Tibial artery (tissue), 4 donors: Measurements from ENCODE around the gene FUNDC2.

Experiments used
- DNase-seq, 2 donors: peaks; one replicate each; pipeline ENCODE4 v3.0.0-alpha.2; 2019
- H3K27ac ChIP-seq, 2 donors: fragments of 200-600 bp; sonication (generic) in 1 of 2; 1 replicate in 1 of 2; 2 replicates in 1 of 2; pipeline ENCODE4 v1.5.1; 2018 to 2019; ENCODE audit warnings: mild to moderate bottlenecking in 1 of 2
- H3K27me3 ChIP-seq, 2 donors: fragments of 200-600 bp; sonication (generic) in 1 of 2; one replicate each; pipeline versions ENCODE4 v1.5.1 to v1.6.0; 2016 to 2019
- H3K36me3 ChIP-seq, 3 donors: fragments of 200-600 bp; sonication (generic) in 2 of 3; one replicate each; pipeline ENCODE4 v1.5.1; 2016 to 2019; ENCODE audit warnings: mild to moderate bottlenecking in 2 of 3
- H3K4me1 ChIP-seq, 4 donors: fragments of 200-600 bp; sonication (generic) in 2 of 4; 1 replicate in 3 of 4; 2 replicates in 1 of 4; pipeline ENCODE4 v1.5.1; 2016 to 2019
- H3K4me3 ChIP-seq, 2 donors: fragments of 200-600 bp; sonication (generic) in 1 of 2; 1 replicate in 1 of 2; 2 replicates in 1 of 2; pipeline ENCODE4 v1.5.1; 2018 to 2019; ENCODE audit warnings: mild to moderate bottlenecking in 2 of 2
- H3K9me3 ChIP-seq, 3 donors: fragments of 200-600 bp; sonication (generic) in 1 of 3; one replicate each; pipeline ENCODE4 v1.5.1; 2016 to 2019
- intact Hi-C: fragments of 100-400 bp; cut with DNase I; formaldehyde crosslinking; loops from one replicate; pipeline ENCODE4 v1.15.0; 2023; ENCODE audit warnings: low total_unique reads
- TF ChIP-seq, protein P1 (sequence below), 2 experiments: fragments of 200-600 bp in 1 of 2; fragments of 450-650 bp in 1 of 2; IDR thresholded peaks; one replicate each; pipeline ENCODE4 v1.5.1; 2017 to 2019; ENCODE audit warnings: antibody characterized with exemption in 2 of 2, mild to moderate bottlenecking in 1 of 2, moderate library complexity in 1 of 2

FUNDC2 gene

DNA sequence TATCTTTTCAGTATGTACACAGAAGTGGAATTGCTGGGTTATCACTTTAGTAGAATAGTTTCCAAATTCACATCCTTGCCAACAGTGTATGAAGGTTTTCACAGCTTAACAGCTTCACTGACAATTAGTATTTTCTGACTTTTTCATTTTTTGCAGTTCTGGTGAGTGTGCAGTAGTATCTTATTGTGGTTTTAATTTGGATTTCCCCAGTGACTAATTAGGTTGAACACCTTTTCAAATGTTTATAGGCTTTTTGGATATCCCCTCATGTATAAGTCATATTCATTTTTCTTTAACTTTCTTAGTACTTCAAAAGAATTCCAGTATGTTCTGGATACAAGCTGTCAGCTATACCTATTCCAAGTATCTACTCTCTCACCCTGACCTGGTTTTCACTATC is 81.8 kb downstream of the FUNDC2 start:
- Histone ChIP-seq H3K9me3 (no peaks in the 10 kb centered on the region), H3K4me1 (no peaks in the 10 kb centered on the region), H3K4me3 (no peak overlapping the region), H3K27ac (no peak overlapping the region), H3K27me3 (no peaks in the 10 kb centered on the region), H3K36me3 (no peaks in the 10 kb centered on the region)
- TF ChIP-seq, protein P1, sequence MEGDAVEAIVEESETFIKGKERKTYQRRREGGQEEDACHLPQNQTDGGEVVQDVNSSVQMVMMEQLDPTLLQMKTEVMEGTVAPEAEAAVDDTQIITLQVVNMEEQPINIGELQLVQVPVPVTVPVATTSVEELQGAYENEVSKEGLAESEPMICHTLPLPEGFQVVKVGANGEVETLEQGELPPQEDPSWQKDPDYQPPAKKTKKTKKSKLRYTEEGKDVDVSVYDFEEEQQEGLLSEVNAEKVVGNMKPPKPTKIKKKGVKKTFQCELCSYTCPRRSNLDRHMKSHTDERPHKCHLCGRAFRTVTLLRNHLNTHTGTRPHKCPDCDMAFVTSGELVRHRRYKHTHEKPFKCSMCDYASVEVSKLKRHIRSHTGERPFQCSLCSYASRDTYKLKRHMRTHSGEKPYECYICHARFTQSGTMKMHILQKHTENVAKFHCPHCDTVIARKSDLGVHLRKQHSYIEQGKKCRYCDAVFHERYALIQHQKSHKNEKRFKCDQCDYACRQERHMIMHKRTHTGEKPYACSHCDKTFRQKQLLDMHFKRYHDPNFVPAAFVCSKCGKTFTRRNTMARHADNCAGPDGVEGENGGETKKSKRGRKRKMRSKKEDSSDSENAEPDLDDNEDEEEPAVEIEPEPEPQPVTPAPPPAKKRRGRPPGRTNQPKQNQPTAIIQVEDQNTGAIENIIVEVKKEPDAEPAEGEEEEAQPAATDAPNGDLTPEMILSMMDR (IDR thresholded peaks at IDR 0.05) = no peak
- DNase-seq = no peak
- intact Hi-C loops = no loop called here
